SK-N-SH treated with all-trans-retinoic acid at 6 μM for 48 hours (cell line): ENCODE measurements around the gene OR10AG1.

Experiments used
- ATAC-seq: fragments of 200-7000 bp; cut with Tn5 transposase; 3 replicates; pipeline ENCODE4 v1.9.1; 2020; ENCODE audit warnings: mild to moderate bottlenecking, moderate library complexity
- ARNTL ChIP-seq: fragments of 450-650 bp; formaldehyde crosslinking; IDR thresholded peaks from 2 replicates; pipeline ENCODE4 v1.5.0; 2020; ENCODE audit warnings: low read depth, mild to moderate bottlenecking, moderate library complexity, borderline replicate concordance
- CSDC2 ChIP-seq: fragments of 250-450 bp; sonication (Bioruptor Pico); IDR thresholded peaks from 2 replicates; pipeline ENCODE4 v1.5.0; 2020; ENCODE audit warnings: mild to moderate bottlenecking, moderate library complexity
- ESRRG ChIP-seq: fragments of 250-450 bp; sonication (Bioruptor Pico); IDR thresholded peaks from 2 replicates; pipeline ENCODE4 v1.6.1; 2021; ENCODE audit warnings: mild to moderate bottlenecking
- GLIS3 ChIP-seq: fragments of 250-450 bp; sonication (Bioruptor Pico); IDR thresholded peaks from 2 replicates; pipeline ENCODE4 v1.5.0; 2020; ENCODE audit warnings: mild to moderate bottlenecking, moderate library complexity
- ISL1 ChIP-seq: fragments of 250-450 bp; sonication (Bioruptor Pico); IDR thresholded peaks from 2 replicates; pipeline ENCODE4 v2.1.2; 2022; ENCODE audit warnings: mild to moderate bottlenecking, moderate library complexity
- OSR1 ChIP-seq: fragments of 250-450 bp; sonication (Bioruptor Pico); IDR thresholded peaks from 2 replicates; pipeline ENCODE4 v1.8.0; 2022; ENCODE audit warnings: moderate library complexity, mild to moderate bottlenecking, inconsistent platforms
- PPARA ChIP-seq: fragments of 250-450 bp; sonication (Bioruptor Pico); IDR thresholded peaks from 2 replicates; pipeline ENCODE4 v1.5.0; 2020; ENCODE audit warnings: mild to moderate bottlenecking, borderline replicate concordance
- RARB ChIP-seq: fragments of 250-450 bp; sonication (Bioruptor Pico); IDR thresholded peaks from 2 replicates; pipeline ENCODE4 v1.8.0; 2021; ENCODE audit warnings: mild to moderate bottlenecking, moderate library complexity
- TCF4 ChIP-seq: fragments of 250-450 bp; sonication (Bioruptor Pico); IDR thresholded peaks from 2 replicates; pipeline ENCODE4 v1.8.0; 2021; ENCODE audit warnings: mild to moderate bottlenecking, moderate library complexity, borderline replicate concordance
- ZC3H10 ChIP-seq: fragments of 250-450 bp; sonication (Bioruptor Pico); IDR thresholded peaks from 2 replicates; pipeline ENCODE4 v1.5.1; 2021; ENCODE audit warnings: mild to moderate bottlenecking, moderate library complexity
- ZFP3 ChIP-seq: fragments of 250-450 bp; sonication (Bioruptor Pico); IDR thresholded peaks from 2 replicates; pipeline ENCODE4 v1.5.0; 2020; ENCODE audit warnings: mild to moderate bottlenecking, moderate library complexity
- ZFP30 ChIP-seq: fragments of 450-650 bp; formaldehyde crosslinking; IDR thresholded peaks from 2 replicates; pipeline ENCODE4 v1.5.0; 2022; ENCODE audit warnings: mild to moderate bottlenecking, moderate library complexity
- ZNF565 ChIP-seq: fragments of 450-650 bp; formaldehyde crosslinking; conservative IDR thresholded peaks from 2 replicates; pipeline ENCODE4 v1.5.0; 2020; ENCODE audit warnings: low read depth, mild to moderate bottlenecking, moderate library complexity
- ZNF70 ChIP-seq: fragments of 450-650 bp; formaldehyde crosslinking; IDR thresholded peaks from 2 replicates; pipeline ENCODE4 v1.5.0; 2020; ENCODE audit warnings: mild to moderate bottlenecking, moderate library complexity
- ZNF8 ChIP-seq: fragments of 450-650 bp; formaldehyde crosslinking; IDR thresholded peaks from 2 replicates; pipeline ENCODE4 v1.5.0; 2020; ENCODE audit warnings: mild to moderate bottlenecking, moderate library complexity
- TF ChIP-seq, protein P1 (sequence below): fragments of 250-450 bp; sonication (Bioruptor Pico); IDR thresholded peaks from 2 replicates; pipeline ENCODE4 v1.5.0; 2020; ENCODE audit warnings: mild to moderate bottlenecking, moderate library complexity
- TF ChIP-seq, protein P2 (sequence below): fragments of 250-450 bp; sonication (Bioruptor Pico); IDR thresholded peaks from 2 replicates; pipeline ENCODE4 v1.8.0; 2021; ENCODE audit warnings: low read depth, mild to moderate bottlenecking, moderate library complexity, borderline replicate concordance
- TF ChIP-seq, protein P3 (sequence below): fragments of 250-450 bp; sonication (Bioruptor Pico); IDR thresholded peaks from 2 replicates; pipeline ENCODE4 v1.5.1; 2020; ENCODE audit warnings: low read depth, mild to moderate bottlenecking, moderate library complexity

OR10AG1 gene

DNA sequence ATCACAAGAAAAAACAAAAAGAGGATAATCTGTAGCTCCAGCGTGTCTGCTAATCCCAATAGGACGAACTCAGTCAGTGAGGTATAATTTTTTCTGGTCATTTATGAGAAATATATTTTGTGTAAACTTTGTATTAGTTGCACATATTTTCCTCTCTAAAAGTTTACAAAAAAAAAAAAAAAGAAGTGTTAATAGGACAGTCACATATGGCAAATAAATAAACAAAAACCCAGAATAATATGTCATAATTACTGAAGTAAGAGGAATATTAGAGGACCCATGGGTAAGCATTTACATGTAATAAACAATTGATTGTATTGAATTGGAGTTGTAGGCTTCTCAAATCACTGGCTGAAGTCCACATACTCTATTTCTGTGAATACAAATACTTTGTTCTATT, 24.8 kb upstream of the OR10AG1 start, which contains the start of gene OR5F1 (continued):
- TF ChIP-seq, protein P1, sequence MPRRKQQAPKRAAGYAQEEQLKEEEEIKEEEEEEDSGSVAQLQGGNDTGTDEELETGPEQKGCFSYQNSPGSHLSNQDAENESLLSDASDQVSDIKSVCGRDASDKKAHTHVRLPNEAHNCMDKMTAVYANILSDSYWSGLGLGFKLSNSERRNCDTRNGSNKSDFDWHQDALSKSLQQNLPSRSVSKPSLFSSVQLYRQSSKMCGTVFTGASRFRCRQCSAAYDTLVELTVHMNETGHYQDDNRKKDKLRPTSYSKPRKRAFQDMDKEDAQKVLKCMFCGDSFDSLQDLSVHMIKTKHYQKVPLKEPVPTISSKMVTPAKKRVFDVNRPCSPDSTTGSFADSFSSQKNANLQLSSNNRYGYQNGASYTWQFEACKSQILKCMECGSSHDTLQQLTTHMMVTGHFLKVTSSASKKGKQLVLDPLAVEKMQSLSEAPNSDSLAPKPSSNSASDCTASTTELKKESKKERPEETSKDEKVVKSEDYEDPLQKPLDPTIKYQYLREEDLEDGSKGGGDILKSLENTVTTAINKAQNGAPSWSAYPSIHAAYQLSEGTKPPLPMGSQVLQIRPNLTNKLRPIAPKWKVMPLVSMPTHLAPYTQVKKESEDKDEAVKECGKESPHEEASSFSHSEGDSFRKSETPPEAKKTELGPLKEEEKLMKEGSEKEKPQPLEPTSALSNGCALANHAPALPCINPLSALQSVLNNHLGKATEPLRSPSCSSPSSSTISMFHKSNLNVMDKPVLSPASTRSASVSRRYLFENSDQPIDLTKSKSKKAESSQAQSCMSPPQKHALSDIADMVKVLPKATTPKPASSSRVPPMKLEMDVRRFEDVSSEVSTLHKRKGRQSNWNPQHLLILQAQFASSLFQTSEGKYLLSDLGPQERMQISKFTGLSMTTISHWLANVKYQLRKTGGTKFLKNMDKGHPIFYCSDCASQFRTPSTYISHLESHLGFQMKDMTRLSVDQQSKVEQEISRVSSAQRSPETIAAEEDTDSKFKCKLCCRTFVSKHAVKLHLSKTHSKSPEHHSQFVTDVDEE (CRISPR knock-in tag), result no peak
- TF ChIP-seq RARB (CRISPR knock-in tag) (no peak), TCF4 (no peak), ZFP3 (CRISPR knock-in tag) (no peak)
- TF ChIP-seq, protein P2, sequence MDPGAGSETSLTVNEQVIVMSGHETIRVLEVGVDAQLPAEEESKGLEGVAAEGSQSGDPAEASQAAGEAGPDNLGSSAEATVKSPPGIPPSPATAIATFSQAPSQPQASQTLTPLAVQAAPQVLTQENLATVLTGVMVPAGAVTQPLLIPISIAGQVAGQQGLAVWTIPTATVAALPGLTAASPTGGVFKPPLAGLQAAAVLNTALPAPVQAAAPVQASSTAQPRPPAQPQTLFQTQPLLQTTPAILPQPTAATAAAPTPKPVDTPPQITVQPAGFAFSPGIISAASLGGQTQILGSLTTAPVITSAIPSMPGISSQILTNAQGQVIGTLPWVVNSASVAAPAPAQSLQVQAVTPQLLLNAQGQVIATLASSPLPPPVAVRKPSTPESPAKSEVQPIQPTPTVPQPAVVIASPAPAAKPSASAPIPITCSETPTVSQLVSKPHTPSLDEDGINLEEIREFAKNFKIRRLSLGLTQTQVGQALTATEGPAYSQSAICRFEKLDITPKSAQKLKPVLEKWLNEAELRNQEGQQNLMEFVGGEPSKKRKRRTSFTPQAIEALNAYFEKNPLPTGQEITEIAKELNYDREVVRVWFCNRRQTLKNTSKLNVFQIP (CRISPR knock-in tag), result no peak
- TF ChIP-seq, all 23 proteins: peak for 0

DNA sequence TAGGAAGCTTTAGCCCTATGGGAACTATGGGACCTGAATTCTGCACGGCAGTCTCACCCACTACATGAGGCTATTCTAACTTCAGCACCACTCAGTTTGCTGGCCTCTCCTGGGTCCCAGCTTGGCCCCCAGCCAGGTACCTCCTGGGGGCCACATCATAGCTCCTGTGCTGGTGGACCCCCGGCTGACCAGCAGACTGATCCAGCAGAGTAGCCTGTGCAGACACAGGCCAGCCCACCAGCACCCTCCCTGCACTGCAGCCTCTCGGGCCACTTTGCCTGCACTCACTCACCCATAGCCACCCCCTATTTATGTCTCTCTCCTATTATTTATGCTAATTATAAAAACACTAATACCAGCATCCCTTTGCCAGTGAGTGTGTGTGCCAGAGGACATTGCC, 1.2 kb upstream of the OR10AG1 start:
- TF ChIP-seq, protein P2 (CRISPR knock-in tag), result no peak
- no peak for TF ChIP-seq ARNTL (CRISPR knock-in tag)
- no peak for ATAC-seq

- TF ChIP-seq, protein P1 (CRISPR knock-in tag), result no peak
- TF ChIP-seq CSDC2 (CRISPR knock-in tag), result no peak
- no peak for TF ChIP-seq ESRRG (CRISPR knock-in tag)
- no peak for TF ChIP-seq ZC3H10 (CRISPR knock-in tag)
- TF ChIP-seq TCF4, result no peak
- TF ChIP-seq PPARA (CRISPR knock-in tag), result no peak
- no peak for ATAC-seq
Measured at GRCh38 chr11:55967914-55968313, 1.8 kb downstream of the OR10AG1 start.

DNA sequence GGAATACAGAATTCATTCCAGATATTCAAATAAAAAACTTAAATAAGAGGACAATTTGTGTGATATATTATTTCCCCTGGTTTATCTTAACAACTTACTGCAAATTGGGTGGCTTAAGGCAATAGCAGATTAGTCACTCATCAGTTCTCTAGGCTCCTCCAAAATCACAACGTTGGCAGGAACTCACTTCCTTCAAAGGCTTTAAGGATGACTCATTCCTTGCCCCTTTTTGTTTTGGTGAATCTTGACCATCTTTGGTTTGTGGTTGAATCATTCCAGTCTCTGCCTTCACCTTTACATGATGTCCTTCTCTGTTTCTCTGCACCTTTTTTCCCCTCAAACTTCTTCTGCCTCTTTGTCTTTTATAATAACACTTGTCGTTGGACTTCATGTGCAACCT, 3.4 kb downstream of the OR10AG1 start:
- no peak for TF ChIP-seq ZNF565 (CRISPR knock-in tag)
- TF ChIP-seq, protein P3, sequence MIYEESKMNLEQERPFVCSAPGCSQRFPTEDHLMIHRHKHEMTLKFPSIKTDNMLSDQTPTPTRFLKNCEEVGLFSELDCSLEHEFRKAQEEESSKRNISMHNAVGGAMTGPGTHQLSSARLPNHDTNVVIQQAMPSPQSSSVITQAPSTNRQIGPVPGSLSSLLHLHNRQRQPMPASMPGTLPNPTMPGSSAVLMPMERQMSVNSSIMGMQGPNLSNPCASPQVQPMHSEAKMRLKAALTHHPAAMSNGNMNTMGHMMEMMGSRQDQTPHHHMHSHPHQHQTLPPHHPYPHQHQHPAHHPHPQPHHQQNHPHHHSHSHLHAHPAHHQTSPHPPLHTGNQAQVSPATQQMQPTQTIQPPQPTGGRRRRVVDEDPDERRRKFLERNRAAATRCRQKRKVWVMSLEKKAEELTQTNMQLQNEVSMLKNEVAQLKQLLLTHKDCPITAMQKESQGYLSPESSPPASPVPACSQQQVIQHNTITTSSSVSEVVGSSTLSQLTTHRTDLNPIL (CRISPR knock-in tag), result no peak
- TF ChIP-seq GLIS3, result no peak
- TF ChIP-seq ZFP3 (CRISPR knock-in tag), result no peak
- no peak for TF ChIP-seq ZNF8 (CRISPR knock-in tag)
- TF ChIP-seq ZNF70, result no peak
- no peak for TF ChIP-seq TCF4
- TF ChIP-seq ESRRG (CRISPR knock-in tag), result no peak
- no peak for ATAC-seq

DNA sequence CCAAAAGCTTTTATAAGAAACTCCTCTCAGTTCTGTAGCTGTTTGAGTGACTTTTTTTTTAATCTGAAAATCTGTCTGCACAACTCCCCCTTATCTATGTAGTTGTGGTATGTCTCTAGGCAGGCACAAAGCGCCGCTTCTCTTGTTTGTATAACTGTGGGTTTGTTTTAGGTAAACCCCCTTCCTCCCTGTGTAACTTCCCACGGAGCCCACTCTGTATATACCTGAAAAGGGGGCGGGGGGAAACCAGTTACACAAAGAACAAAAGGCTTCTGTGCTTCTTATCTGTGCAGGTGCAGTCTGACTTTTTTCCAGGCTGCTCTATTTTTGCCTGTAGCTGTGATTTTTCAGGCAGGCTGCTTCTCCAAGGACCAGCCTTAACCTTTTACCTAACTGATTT, 13.2 kb downstream of the OR10AG1 start:
- ATAC-seq, result no peak
- TF ChIP-seq ZNF8 (CRISPR knock-in tag), result no peak
- no peak for TF ChIP-seq OSR1
- TF ChIP-seq ESRRG (CRISPR knock-in tag), result no peak
- no peak for TF ChIP-seq ZFP30
- TF ChIP-seq, protein P2 (CRISPR knock-in tag), result no peak
- TF ChIP-seq RARB (CRISPR knock-in tag), result no peak
- no peak for TF ChIP-seq ISL1 (CRISPR knock-in tag)
